SIG-M5 (cell line): ENCODE measurements around the gene ARHGEF40.
"Not testable (repeated sequence)": the region's sequence is repeated elsewhere in the genome, so short reads cannot be mapped to it uniquely, and the experiment has no call there.

ENCODE experiments used
- DNase-seq: peaks from one replicate; lab custom pipeline; 2025; lab: John Stamatoyannopoulos, UW

ARHGEF40 gene

DNA sequence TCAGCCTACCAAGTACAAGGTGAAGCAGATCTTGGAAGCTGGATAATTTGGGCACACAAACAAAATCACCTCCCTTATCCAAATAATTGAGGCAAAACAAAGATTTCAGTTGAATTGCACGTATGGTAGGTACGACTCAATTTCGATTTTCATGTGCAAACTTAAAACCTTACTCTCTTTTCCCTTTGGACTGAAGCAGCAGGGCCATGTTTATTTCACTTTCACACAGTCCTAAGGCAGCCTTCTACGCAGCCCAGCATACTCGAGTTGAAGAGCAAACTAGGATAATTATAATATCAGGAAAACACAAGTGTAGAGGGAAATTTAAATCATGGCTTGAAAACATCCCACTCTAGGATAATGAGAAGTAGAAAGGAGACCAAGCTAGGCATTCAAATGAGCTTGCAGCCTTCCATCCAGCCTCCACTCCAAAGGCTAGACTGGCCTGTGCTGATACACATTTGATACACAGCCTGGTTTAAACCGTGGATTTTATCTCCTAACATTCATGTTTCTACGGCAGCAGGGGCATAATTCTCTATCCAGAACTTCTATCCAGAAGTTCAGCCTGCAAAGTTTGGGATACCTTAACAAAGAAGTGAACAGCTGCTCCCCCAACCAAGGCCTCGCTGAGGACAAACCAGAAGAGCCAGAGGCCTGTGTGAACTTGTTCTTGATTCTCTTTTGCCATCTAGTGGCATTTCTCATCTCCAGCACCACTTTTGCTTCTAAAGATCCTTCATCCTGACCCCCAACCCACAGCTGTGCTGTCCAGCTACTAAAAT is 30.3 kb upstream of the ARHGEF40 start:
- no peak for DNase-seq

DNA sequence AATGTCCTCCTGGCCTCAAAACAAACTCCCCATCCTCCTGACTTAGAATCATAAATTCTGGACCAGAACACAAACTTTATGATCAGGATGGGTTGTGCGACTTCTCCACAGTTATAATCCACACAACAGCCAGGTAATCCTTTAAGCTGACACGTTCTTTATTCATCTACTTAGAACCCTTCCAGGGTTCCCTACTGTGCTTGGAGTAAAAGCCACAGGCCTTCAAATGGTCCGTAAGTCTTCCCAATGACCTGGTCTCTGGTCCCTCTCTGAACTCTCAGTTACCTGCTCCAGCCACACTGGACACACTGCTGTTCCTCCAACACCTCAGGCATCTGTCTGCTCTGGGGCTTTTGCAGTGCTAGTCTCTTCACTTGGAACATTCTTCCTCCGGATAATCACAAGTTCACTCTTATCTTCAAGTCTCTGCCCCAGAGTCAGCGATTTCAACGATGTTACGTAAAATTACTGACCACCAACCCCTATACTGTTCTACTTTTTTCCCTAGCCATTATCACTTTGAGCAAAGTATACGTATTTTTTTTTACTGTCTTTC is 29.7 kb upstream of the ARHGEF40 start:
- DNase-seq, result no peak

DNA sequence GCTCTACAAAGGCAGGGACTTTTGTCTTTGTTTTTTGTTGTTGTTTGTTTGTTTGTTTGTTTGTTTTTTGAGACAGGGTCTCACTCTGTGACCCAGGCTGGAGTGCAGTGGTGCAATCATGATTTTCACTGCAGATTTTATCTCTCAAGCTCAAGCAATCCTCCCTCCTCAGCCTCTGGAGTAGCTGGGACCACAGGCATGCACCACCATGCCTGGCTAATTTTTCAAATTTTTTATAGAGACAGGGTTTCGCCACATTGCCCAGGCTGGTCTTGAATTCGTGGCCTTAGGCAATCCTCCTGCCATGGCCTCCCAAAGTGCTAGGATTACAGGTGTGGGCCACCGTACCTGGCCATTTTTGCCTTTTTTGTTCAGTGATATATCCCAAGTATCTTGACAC is 29.2 kb upstream of the ARHGEF40 start:
- DNase-seq, result not testable (repeated sequence)

DNA sequence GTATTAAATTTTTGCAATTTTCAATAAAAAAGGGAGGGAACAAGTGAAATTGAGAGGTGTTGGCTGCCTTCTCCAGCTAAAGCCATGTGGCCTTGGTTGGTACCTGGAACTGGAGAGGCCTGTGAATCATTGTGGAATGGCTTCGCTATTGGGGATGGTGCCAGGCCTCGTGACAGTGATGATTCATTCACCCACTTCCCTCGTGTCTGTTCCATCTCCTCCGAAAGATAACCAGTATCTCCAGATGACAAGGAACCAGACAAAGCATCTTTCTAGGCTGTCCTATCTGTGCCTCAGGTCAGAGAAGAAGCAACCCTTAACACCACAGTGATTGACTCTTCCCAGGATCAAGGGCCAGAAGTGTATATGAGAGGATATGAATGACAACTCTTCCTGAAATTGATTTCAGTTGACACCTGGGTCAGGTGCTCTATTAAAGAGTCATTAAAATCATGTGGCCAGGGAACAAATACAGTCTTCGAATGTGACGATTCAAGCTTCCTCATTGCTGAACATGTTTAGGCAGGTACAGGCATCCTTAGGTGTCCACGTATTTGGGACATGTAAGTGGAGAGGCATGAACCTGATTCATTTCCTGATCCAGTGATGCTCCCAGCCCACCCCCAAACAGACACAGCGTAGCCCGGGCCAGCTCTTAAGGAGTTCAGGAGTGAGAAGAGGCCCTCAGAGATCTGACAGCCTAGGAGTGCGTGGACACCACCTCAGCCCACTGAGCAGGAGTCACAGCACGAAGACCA is 28.2 kb upstream of the ARHGEF40 start, which contains the start of gene RNASE7:
RNASE7 (plus strand) TSS at position 687 of the 758 bp plus-strand sequence. CDS start 631 bp downstream, outside the sequence.
- DNase-seq, result no peak

DNA sequence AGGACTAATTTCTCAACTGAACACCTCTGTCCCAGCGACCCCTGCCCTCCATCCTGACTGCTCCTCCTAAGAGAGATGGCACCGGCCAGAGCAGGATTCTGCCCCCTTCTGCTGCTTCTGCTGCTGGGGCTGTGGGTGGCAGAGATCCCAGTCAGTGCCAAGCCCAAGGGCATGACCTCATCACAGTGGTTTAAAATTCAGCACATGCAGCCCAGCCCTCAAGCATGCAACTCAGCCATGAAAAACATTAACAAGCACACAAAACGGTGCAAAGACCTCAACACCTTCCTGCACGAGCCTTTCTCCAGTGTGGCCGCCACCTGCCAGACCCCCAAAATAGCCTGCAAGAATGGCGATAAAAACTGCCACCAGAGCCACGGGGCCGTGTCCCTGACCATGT is 27.2 kb upstream of the ARHGEF40 start:
- no peak for DNase-seq

DNA sequence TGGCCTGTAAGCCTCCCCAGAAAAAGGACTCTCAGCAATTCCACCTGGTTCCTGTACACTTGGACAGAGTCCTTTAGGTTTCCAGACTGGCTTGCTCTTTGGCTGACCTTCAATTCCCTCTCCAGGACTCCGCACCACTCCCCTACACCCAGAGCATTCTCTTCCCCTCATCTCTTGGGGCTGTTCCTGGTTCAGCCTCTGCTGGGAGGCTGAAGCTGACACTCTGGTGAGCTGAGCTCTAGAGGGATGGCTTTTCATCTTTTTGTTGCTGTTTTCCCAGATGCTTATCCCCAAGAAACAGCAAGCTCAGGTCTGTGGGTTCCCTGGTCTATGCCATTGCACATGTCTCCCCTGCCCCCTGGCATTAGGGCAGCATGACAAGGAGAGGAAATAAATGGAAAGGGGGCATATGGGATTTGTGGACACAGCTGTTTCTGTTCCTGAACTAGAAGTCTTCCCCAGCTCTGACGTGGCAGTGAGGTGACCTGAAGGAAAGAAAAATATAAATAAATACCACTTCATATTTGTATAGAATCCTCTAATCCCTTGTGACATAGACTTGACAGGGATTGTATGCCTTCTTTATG is 26.6 kb upstream of the ARHGEF40 start:
- DNase-seq, result no peak

DNA sequence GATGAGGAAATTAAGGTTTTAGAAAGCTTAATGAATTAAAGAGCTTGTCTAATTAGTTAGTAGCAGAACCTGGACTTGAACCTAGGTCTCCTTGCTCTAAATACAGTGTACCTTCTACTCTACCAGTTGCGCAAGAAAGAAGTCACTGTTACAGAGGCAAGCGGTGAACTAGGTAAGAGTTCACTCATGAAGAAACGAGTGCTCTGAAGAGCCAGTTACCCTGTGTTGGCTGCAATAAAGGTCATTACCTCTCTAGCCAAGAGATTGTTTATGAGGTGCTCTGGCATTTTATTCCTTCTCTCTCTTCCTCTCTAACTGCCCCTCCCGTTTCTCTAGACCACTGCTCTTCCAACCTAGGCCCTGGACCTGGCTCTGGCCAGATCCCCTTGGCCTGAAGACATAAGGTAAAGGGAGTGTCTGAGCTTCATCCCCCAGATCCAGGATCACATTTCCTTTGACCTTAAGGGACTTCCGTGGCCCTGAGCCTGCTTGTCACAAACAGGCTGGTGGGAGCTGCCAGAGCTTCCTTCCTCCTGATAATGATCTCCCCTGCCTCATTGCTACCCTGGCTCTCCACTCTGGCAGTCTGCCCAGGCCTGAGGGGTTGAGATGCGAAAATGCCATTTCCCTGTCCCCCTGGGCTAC is 26.0 kb upstream of the ARHGEF40 start:
- no peak for DNase-seq

DNA sequence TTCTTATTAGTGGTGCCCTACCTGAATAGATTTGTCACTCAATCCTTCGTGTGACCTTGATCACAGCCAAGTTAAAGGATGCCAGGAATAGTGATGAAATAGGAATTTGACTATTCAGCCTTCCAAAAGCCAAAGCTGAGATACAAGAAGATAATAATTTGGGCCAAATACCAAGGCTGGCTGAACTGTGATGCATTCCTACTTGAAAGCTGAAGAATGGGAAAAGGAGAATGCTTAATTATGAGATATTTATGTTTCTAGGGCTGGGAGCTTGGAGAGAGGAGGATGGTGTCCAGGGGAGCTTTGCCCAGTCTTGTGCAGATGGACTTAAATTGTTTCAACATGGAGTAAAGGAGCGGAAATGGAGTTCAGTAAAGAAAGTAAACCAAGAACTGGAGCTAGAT is 22.7 kb upstream of the ARHGEF40 start:
- DNase-seq, result no peak

DNA sequence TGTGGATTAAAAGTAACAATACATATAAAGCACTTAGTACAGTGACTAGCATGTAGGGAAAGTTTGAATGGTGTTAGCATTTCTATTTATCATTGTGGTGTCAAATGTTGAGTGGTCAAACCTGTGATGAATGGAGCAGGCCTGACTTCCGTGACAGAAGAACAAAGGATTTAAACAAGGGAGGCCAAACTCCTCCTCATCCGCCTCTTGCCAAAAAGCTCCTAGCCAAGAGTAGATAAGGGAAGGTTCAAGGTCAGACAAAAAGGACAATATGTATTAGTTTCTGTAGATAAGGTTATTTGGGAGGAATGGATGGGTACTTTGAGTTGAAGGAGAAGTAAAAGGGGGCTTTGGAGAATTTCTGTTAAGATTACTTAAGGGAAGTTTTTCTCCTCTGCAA is 21.5 kb upstream of the ARHGEF40 start:
- no peak for DNase-seq

DNA sequence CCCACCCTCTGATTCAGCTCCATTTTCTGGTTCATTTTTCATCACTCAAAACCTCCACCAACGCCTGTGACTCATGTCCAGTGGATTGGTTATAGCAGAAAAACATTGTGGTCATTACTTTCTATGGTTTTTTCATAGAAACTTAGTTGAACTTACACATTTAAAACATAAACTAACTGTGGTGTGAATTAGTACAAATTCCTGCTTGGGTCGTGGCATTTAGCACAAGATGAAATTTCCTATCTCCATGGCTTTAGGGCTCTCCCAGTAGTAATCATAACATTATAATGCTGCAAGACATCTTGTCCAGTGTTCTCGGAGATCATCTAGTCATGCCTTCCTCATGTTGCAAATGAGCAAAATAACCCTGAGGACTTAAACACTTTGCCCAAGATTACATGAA is 20.8 kb upstream of the ARHGEF40 start:
- no peak for DNase-seq

DNA sequence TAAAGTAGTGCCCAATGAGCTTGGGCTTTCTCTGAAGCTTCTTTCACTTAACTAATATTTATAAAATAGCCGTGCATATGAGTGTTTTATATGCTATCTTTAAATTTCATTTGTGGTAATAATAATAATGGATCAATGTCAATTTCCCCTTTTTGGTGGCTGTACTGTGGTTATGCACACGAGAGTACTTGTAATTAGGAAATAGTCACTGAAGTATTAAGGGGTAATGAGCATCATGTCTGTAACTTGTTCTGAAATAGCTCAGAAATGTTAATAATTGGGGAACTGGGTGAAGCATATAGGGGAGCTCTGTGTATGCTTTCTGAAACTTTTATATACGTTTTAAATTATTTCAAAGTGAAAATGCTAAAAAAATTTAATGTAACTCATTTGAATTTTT is 19.5 kb upstream of the ARHGEF40 start:
- DNase-seq, result no peak

DNA sequence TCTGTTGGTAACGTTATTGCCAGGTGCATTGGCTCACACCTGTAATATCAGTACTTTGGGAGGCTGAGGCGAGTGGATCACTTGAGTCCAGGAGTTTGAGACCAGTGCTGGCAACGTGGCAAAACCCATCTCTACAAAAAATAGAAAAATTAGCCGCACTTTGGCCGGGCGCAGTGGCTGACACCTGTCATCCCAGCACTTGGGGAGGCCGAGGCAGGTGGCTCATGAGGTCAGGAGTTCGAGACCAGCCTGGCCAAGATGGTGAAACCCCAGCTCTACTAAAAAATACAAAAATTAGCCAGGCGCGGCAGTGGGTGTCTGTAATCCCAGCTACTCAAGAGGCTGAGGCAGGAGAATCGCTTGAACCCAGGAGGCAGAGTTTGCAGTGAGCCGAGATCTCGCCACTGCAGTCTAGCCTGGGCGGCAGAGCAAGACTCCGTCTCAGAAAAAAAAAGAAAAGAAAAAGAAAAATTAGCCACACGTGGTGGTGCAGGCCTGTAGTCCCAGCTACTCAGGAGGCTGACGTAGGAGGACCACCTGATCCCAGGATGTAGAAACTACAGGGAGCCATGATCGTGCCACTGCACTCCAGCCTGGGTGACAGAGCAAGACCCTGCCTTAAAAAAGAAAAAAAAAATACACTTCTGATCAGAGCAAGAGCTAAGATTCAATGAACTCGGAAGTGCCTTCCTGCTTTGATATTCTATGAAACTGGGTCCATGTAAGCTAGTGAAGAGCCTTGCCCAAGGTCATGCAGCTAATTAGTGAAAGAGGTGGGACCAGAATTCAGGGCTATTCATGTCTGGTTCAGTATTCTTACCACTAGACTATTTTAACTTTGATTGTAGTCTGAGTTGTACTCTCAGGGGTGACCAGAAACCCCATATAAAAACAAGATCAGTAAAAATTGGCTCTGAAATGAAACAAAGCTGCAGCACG is 16.7 kb upstream of the ARHGEF40 start:
- no peak for DNase-seq

DNA sequence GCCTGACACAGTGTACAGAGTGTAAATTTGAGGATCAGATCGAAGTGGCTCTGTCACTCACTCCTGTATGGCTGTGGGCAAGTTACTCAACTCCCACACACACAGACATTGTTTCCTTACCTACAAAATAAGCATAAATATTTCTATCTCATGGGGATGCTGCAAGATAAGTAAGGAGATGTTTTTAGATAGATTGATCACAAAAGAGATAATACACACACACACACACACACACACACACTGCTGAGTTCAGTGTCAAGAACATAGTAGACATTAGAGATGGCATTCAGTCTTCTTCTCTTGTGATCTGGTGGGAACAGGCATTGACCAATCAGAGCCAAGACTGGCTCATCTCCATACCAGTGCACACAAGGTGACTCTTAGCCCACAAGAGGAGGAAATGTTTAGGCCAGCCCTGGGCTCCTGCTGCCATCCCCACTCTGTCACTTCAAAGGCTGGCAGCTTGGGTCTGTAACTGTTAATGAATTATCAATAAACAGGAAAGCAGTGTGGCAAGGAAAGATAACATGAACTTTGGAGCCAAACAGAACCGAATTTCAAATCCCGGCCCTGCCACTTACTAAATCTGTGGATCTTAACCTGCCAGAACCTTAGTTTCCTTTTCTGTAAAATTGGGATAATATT is 15.9 kb upstream of the ARHGEF40 start:
- DNase-seq, result no peak

DNA sequence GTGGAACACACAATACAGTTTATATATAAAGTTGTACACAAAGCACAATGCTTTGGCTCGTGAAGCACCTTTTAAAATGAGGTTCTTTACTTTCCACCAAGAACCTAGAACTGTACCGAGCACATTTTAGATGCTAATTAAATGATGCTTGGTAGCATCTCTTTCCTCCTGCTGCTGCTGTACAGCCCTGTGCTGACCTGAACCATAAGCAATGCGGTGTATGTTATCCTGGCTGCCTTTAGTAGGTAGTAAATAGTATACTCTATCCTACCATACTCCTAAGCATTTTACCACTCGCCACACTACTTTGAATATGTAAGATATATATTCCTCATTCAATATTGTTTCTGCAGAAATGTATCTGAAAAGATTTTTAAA is 15.3 kb upstream of the ARHGEF40 start:
- no peak for DNase-seq

DNA sequence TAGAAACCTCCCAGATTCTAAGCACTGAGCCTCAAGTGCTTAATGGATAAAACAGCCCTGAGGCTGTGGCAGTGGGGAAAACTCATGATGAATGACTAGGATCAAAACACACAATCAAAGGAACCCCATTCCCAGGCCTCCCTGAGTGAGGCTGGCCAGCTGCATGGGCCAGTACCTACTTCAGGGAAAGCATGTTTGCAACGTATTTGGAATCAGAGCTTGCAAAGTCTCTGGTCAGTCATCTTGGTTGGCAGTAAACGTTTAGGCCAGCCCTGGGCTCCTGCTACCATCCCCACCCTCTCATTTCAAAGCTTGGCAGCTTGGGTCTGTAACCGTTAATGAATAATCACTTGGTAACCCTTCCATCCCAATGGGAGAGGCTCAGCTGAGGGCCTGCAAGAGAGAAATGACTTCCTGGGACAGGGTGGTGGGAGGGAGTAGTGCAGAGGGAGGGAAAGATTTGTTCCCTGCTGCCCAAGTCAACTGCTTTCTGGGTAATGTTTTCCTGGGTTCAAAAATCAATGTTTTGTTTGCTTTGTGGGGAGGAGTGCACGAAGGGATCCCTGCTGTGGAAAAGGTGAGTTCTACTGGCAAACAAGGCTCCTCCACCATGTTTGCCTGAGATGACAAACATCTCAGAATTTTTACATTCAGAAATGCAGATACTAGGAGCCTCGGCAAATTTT is 14.5 kb upstream of the ARHGEF40 start:
- DNase-seq, result no peak

DNA sequence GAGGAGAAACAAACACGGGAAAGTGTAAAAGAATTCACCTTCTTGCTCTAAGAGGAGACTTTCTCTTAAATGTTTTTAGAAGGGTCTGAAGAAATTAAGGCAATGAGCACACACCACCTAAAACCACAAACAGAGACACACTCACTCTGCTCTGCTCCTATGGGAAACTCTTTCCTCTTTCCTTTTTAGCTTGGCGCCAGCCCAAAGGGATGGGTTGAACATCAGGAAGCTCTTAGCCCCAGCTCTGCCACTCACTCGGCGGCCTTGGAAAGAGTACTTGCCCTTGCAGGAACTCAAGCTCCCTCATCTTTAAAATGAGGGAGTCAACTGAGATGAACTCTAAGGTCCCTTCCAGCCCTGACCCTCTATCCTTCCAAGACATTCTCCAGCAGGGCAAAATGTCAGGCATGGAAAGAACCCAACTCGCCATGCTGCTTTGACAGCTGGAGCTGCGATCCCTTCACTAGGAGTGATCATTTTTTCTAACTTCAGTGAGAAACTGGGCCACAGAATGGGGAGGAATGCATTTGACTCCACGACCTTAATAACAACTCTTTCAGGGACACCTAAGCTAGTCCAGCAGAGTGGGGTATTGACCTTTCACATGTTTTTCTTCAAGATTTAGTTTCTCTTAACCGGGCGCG is 13.5 kb upstream of the ARHGEF40 start:
- no peak for DNase-seq

DNA sequence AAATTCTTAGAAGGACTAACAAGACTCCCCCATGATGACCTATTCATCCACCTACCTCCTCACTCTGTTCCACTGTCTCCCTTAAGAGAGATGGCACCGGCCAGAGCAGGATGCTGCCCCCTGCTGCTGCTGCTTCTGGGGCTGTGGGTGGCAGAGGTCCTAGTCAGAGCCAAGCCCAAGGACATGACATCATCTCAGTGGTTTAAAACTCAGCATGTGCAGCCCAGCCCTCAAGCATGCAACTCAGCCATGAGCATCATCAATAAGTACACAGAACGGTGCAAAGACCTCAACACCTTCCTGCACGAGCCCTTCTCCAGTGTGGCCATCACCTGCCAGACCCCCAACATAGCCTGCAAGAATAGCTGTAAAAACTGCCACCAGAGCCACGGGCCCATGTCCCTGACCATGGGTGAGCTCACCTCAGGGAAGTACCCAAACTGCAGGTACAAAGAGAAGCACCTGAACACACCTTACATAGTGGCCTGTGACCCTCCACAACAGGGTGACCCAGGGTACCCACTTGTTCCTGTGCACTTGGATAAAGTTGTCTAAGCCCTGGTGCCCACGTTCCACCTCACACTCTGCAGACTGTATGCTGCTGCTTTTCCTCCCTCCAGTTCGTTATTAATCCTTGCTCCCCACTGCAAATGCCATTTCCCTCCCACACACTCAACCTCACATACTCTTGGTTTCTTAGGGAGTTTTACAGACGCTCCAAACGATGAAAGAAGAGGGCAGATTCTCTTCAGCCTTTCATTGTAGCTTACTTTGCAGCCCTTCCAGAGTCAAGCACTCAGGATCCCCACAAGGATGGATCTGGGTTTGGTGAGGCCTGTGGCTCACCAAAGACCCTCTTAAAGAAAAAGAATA is 12.1 kb upstream of the ARHGEF40 start, which contains the start of gene RNASE8:
RNASE8 (plus strand) TSS at position 20 of the 873 bp plus-strand sequence; CDS start at position 91, 71 bp downstream.
- no peak for DNase-seq

DNA sequence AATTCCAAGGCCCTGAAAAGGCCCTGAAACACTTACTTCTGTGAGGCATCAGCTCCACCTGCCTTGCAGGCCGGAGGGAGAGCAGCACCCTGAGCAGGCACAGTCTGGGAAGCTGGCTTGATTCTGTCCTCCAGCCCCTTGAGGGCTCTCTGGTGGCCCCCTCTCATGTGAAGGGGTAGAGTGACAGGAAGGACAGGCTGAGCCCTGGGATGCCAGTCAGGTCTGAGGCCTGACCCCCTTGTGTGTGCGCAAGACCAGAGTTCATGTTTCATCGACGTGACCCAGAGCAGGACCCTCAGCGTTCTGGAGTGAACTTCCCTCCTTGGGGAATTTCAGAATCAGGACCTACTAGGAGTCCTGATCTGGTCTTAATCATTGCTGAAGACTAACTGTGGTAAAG is 11.2 kb upstream of the ARHGEF40 start:
- DNase-seq, result no peak
